ENCODE data around the gene APLN.

DNA sequence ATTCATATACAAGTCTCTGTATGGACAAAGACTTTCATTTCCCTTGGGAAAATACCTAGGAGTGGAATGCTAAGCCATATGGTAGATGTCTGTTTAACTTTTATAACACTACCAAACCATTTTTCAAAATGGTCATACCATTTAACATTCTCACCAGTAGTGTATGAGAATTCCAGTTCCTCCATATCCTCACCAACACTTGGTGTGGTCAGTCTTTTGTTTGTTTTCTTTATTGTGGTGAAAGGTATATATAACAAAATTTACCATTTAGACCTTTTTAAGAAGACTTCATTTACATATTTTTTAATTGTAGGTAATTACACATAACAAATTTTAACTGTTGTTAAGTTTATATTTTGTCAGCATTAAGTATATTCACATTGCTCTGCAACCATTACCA is 12.7 kb upstream of the APLN start:
- TF ChIP-seq, protein P1, sequence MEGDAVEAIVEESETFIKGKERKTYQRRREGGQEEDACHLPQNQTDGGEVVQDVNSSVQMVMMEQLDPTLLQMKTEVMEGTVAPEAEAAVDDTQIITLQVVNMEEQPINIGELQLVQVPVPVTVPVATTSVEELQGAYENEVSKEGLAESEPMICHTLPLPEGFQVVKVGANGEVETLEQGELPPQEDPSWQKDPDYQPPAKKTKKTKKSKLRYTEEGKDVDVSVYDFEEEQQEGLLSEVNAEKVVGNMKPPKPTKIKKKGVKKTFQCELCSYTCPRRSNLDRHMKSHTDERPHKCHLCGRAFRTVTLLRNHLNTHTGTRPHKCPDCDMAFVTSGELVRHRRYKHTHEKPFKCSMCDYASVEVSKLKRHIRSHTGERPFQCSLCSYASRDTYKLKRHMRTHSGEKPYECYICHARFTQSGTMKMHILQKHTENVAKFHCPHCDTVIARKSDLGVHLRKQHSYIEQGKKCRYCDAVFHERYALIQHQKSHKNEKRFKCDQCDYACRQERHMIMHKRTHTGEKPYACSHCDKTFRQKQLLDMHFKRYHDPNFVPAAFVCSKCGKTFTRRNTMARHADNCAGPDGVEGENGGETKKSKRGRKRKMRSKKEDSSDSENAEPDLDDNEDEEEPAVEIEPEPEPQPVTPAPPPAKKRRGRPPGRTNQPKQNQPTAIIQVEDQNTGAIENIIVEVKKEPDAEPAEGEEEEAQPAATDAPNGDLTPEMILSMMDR (IDR thresholded peaks at IDR 0.05; ENCODE audit: low read depth, low read length): no peak
- no peak for TF ChIP-seq POLR2A (IDR thresholded peaks at IDR 0.05; ENCODE audit: extremely low read depth, insufficient read length)
- TF ChIP-seq MYC (IDR thresholded peaks at IDR 0.05; ENCODE audit: low read depth, low read length): no peak
- TF ChIP-seq, protein P2, sequence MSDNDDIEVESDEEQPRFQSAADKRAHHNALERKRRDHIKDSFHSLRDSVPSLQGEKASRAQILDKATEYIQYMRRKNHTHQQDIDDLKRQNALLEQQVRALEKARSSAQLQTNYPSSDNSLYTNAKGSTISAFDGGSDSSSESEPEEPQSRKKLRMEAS (IDR thresholded peaks at IDR 0.05; ENCODE audit: low read depth, low read length): no peak

Data from NB4 (cell line).